GM18858 (cell line): ENCODE measurements around the gene SLC2A11.
"Not testable (repeated sequence)": the region's sequence is repeated elsewhere in the genome, so short reads cannot be mapped to it uniquely, and the experiment has no call there.

Source experiments
- ATAC-seq: cut with Tn5 transposase; IDR thresholded peaks from one replicate; pipeline ENCODE4 v1.9.1; 2021; ENCODE audit not compliant: unreplicated experiment

The SLC2A11 gene

GRCh38 chr22:23903328-23903971 is 45.8 kb downstream of the SLC2A11 start:
- no peak for ATAC-seq

GRCh38 chr22:23904573-23905254 is 47.0 kb downstream of the SLC2A11 start:
- no peak for ATAC-seq

DNA sequence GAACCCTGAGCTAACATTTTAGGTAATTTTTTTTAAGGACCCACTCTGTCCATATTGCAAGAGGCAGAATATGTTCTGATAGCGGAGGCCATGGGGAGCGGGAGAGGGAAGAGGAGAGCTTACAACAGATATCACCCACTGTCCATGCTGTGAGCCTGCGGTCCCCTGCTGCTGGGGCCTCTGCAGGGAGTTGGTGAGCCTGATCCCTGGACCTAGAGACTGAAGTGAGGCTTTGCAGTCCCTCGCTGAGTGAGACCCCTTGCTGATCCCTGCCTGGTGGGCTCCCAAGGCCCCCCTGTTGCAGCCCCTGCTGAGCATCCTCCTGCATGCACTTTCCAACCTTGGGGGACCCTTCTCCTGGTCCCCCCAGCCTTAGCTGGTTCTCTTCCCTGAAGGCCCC is 49.0 kb downstream of the SLC2A11 start:
- no peak for ATAC-seq

GRCh38 chr22:23907423-23907822 is 49.7 kb downstream of the SLC2A11 start:
- not testable (repeated sequence) for ATAC-seq

GRCh38 chr22:23908587-23909205 is 51.0 kb downstream of the SLC2A11 start:
- no peak for ATAC-seq

GRCh38 chr22:23909296-23909898 is 51.7 kb downstream of the SLC2A11 start:
- ATAC-seq: no peak

DNA sequence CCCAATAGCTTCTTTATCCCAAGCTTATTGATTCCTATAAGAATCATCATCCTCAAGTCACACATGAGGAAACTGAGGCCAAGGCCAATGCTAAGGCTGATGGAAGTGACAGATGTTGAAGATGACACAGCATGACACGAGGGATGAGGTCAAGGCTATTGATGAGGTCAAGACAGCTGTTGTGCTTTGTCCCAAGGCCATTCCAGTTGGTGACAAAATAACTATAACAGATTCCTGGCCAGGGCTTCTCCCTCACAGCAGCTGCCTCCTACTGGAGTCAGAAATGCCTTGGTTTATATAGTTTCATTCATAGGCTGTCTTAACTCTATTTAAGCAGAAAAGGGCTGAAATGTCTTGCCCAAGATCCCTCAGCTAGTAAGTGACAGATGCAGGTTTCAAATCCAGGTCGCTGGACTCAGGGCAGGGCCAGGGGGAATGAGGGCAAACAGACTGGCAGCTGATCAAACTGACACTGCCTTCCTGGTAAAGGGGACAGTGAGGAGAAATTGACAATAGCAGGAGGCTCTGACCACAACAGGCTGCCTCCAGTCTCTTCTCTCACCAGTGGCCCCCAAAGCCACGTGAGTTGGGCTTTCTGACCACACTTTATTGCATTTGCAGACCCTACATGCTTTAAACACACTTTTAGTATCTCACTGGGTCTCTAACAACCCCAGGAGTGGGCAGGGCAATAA is 53.0 kb downstream of the SLC2A11 start:
- no peak for ATAC-seq

GRCh38 chr22:23911318-23911980 is 53.8 kb downstream of the SLC2A11 start:
- ATAC-seq: no peak

GRCh38 chr22:23912293-23912903 is 54.7 kb downstream of the SLC2A11 start:
- no peak for ATAC-seq

GRCh38 chr22:23913306-23913660 is 55.6 kb downstream of the SLC2A11 start:
- ATAC-seq: no peak

GRCh38 chr22:23913661-23914353 is 56.1 kb downstream of the SLC2A11 start:
- peak; percentile 87 for ATAC-seq

DNA sequence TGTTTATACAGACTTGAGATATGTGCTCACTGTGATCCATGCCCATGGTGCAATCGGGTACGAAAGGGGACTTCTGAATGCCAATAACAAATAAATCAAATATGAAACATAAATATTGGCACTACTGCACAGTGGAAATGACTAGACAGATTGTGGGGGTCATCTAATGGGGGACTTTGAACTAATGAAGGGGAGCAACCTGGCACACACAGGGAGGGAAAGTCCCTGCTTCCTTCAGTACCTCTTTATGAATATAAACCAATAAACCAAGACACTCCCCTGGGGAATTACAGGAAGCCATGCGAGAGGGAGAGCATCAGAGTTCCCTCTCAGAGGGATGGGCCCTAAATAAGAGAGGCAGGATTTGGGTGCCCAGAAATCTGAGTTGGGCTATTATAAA is 57.6 kb downstream of the SLC2A11 start:
- no peak for ATAC-seq

- ATAC-seq: not testable (repeated sequence)
These were observed 62.6 kb downstream of the SLC2A11 start for GRCh38 chr22:23920267-23920611.

DNA sequence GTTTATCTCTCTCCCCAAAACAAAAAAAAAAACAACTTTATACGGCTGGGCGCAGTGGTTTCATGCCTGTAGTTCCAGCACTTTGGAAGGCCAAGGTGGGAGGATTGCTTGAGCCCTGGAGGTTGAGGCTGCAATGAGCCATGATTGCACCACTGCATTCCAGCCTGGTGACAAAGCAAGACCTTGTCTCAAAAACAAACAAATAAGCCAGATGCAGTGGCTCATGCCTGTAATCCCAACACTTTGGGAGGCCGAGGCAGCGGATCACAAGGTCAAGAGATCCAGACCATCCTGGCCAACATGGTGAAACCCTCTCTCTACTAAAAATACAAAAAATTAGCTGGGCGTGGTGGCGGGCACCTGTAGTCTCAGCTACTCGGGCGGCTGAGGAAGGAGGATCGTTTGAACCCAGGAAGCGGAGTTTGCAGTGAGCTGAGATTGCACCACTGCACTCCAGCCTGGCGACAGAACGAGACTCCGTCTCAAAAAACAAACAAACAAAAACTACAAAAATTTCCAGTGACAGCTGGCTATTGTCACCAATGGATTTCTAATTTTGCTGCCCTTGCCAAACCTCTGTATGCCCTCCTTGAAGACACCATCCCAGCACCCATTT is 64.0 kb downstream of the SLC2A11 start:
- ATAC-seq: not testable (repeated sequence)

- no peak for ATAC-seq
These were observed 65.2 kb downstream of the SLC2A11 start for GRCh38 chr22:23922921-23923320.

- ATAC-seq: no peak
These were observed 67.4 kb downstream of the SLC2A11 start for GRCh38 chr22:23925020-23925606.

- no peak for ATAC-seq
These were observed 68.9 kb downstream of the SLC2A11 start for GRCh38 chr22:23926561-23926960.
